HG03342 (cell line): ENCODE results near the gene BTNL2.
"Not testable (repeated sequence)": the region's sequence is repeated elsewhere in the genome, so short reads cannot be mapped to it uniquely, and the experiment has no call there.

Source experiments
- ATAC-seq: cut with Tn5 transposase; IDR thresholded peaks from one replicate; pipeline ENCODE4 v1.9.1; 2021; ENCODE audit warnings: mild to moderate bottlenecking, moderate library complexity; ENCODE audit not compliant: unreplicated experiment

BTNL2 gene

DNA sequence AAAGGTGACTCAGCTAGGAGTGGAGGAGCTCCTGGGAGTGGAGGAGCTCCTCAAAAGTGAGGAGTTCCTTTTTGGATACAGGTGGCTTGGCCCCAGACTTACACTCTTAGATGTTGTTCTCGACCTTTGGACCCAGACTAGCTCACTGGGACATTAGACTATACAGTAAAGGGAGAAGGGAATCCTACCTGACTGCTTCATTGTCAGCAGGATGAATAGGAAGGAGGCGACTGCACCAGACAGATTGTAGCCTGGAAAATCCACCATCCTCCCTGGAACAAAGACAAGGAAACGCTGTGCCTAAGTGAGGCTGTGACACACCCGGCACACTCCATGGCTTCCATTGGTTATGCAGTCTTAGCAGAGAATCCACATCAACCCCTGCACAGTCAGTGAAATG is at the start of gene BTNL2:
Gene BTNL2 (minus strand): TSS at position 325 of the 400 bp plus-strand sequence. CDS start 58 bp downstream, at position 267.
- no peak for ATAC-seq

GRCh38 chr6:32449088-32449736 is 42.2 kb upstream of the BTNL2 start:
- ATAC-seq: no peak

GRCh38 chr6:32447932-32448331 is 41.0 kb upstream of the BTNL2 start:
- ATAC-seq: no peak

- ATAC-seq: no peak
Measured at GRCh38 chr6:32445321-32445854, 38.4 kb upstream of the BTNL2 start.

DNA sequence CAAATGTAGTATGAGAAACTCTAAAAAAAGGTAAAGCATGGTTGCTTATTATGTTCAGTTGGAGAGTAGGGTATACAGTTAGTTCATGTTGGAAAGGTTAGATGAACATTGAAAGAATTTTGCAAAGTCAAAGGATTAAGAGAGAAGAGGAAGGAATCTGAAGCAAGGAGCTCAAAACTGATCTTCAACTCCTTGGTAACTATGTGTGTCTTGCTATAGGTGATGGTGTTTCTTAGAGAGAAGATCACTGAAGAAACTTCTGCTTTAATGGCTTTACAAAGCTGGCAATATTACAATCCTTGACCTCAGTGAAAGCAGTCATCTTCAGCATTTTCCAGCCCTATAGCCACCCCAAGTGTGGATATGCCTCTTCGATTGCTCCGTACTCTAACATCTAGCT is 37.5 kb upstream of the BTNL2 start:
- no peak for ATAC-seq

GRCh38 chr6:32442977-32443552 is 36.1 kb upstream of the BTNL2 start:
- no peak for ATAC-seq

DNA sequence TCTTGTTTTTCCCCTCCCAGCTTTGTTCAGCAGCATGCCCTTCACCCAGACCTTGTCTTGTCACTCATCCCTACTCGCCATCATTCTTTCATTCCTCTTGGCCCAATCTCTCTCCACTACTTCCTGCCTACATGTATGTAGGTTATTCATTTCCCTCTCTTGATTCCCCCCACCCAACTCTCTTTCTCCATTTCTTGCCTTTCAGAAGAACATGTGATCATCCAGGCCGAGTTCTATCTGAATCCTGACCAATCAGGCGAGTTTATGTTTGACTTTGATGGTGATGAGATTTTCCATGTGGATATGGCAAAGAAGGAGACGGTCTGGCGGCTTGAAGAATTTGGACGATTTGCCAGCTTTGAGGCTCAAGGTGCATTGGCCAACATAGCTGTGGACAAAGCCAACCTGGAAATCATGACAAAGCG is 35.3 kb upstream of the BTNL2 start:
- no peak for ATAC-seq

- ATAC-seq: peak; percentile 70
Measured at GRCh38 chr6:32439602-32440214, 32.7 kb upstream of the BTNL2 start, which contains the start of gene HLA-DRA. Gene HLA-DRA, plus strand, starts transcription at chr6:32439887. Its CDS starts 64 bp downstream, at chr6:32439951.

DNA sequence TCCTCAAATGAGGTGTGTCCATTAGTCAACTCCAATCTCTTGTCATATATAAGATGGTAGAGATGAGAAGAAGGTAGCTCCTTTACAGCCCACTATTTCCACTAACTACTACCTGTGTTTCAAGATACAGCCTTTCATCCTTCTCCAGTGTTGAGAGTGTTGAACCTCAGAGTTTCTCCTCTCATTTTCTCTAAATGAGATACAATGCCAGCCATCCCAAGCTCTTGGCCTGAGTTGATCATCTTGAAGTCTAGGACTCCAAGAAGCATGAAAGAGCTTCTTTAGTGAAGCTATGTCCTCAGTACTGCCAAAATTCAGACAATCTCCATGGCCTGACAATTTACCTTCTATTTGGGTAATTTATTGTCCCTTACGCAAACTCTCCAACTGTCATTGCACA is 32.2 kb upstream of the BTNL2 start:
- no peak for ATAC-seq

DNA sequence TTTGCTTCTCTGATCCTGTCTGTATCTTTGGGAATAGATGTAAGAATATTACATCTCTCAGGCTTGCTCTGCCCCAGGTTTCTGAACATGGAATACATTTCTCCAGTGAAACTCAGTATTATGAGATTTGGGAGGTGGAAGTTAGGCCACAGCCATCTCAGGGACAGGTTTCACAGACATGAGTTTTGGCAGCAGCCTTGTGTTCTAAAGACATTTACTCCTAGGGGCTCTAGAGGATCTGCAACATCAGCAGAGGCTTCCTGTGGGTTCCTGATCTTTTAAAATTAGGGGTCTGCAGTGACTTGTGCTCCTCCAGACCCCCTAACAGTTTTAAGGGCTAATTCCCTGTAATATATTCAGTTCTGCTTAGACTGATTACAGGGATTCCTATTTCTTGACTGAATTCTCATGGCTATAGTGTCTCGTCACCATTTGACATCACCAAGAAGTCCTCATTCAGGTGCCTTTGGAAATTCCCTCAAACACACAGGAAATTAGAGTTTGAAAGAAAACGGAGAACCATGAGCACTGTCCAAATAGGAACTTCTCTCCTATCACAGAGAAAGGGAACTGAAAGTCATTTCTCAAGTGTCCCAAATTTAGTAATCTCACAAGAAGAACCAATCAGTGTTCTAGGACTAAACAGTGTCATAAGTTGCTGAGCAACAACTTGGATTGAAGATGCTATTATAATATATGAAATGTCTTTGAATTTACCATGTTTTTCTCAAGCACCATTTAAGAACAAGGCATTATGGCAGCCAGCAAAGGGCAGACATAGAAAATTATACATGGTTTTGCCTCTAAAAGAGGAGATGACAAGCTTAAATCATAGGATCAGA is 30.2 kb upstream of the BTNL2 start:
- ATAC-seq: peak; percentile 65

DNA sequence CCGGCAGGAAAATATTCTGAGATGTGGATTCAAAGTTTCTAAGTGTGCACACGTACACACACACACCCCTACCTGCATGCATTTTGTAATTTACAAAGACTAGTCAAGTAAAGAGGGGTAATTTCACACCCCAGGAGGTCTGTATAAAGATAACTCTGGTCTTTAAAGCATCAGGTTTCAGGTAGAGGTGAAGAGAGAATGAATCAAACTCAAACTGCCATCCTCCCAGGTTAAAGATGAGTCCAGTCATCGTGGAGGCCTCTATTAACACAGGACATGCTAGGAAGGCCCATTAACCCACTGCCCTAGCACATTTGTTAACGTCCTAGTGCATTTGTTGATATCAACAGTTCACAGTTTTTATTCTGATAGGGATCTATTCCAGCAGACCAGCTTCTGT is 29.2 kb upstream of the BTNL2 start:
- no peak for ATAC-seq

- not testable (repeated sequence) for ATAC-seq
Measured at GRCh38 chr6:32433950-32434349, 27.0 kb upstream of the BTNL2 start.

- no peak for ATAC-seq
Measured at GRCh38 chr6:32432050-32432450, 25.1 kb upstream of the BTNL2 start.

DNA sequence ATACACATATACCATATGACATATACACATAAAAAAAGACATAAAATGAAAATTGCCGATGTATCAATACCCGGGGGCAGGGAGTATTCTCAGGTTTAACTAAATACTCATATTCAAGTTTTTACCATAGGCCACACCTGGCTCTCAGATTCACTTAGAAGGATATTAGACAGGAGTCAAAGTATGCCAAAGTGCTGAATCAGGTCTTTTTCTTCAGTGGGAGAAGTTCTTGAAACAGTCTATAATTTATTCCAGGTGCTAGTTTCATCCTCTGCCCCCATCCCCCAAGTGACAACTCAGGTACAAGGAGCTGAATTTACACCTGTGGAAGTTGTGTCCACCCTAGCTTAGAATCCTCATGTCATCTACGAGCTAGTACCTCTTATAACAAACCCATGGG is 24.2 kb upstream of the BTNL2 start:
- ATAC-seq: no peak

DNA sequence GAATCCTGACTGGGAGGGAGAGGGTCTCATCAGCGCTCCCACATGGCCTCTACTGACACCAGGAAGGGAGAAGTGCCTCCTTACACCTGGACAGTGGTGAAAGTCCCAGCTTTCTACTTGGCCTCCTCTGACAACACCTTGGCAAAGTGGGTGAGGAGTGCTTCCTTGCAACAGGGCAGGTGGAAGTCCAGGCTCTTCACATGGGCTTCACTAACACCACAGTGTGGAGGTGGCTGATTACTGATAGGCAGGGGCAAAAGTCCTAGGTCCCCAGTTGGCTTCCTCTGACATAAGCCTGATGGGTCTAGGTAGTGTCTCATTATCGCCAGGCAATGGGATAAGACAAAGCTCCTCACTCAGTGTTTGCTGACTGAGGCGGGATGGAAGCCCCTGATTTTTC is 23.2 kb upstream of the BTNL2 start:
- ATAC-seq: no peak

DNA sequence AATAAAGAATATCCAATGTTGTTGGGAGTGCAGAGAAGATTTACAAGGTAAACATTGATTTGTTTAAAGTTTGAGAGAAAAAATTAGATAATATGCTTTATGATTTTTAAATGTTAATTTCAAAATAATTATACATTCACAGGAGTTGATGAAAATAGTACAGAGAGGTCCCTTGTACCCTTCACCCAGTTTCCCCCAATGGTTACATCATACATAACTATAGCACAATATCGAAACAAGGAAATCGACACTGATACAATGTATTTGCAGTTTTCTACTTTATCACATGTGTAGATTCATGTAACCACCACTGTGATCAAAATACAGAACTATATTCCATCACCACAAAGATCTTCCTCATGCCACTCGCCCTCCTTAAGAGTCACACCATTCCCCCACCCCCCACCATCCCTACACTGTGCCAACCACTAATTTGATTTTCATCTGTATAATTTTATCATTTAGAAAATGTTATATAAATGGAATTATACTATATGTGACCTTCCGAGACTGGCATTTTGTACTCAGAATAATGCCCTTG is 21.0 kb upstream of the BTNL2 start:
- no peak for ATAC-seq

GRCh38 chr6:32427218-32427617 is 20.2 kb upstream of the BTNL2 start:
- ATAC-seq: no peak

DNA sequence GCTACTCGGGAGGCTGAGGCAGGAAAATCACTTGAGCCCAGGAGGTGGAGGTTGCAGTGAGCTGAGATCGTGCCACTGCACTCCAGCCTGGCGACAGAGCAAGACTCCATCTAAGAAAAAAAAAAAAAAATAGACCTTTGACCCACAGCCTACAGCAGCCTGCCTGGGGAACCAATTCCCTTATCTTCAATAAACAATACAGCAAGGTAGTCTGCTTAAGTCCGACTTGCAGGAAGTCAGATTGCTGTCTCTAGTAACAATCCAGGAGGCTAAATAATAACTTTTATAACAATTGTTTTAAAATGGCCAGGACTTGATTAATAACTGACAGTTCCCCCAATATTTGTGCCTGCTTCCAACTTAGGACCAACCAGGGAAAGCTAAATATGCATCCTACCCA is 19.4 kb upstream of the BTNL2 start:
- no peak for ATAC-seq

DNA sequence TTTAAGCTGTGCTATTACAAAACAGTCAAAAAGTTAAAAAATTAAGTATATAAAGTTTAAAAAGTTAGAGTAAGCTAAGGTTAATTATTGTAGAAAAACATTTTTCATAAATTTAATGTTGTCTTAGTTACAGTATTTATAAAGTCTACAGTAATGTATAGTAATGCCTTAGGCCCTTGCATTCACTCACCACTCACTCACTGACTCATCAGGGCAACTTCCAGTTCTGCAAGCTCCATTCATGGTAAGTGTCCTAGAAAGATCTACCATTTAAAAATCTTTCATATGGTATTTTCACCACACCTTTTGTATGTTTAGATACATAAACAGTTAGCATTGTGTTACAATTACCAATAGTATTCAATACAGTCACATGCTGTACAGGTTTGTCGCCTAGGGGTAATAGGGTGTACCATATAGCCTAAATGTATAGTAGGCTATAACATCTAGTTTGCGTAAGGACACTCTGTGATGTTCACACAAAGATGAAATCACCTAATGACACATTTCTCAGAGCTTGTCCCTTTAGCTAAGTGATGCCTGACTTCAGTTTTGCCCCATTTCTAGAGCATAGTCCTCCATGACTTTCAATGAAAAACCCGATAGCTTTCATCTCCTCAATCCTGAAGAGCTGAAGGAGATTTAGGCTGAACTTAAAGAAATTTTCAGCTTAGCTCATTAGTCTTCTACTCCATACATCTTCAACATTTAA is 17.8 kb upstream of the BTNL2 start:
- no peak for ATAC-seq

- ATAC-seq: no peak
Measured at GRCh38 chr6:32416036-32416435, 9.1 kb upstream of the BTNL2 start.
